NCI-H526 treated with DMSO at 0.1 percent for 48 hours (cell line): ENCODE results near the gene CMAS.
"Not testable (repeated sequence)": the region's sequence is repeated elsewhere in the genome, so short reads cannot be mapped to it uniquely, and the experiment has no call there.

ENCODE experiments used
- DNase-seq: peaks from one replicate; lab custom pipeline; 2025; lab: John Stamatoyannopoulos, UW

The CMAS gene

DNA sequence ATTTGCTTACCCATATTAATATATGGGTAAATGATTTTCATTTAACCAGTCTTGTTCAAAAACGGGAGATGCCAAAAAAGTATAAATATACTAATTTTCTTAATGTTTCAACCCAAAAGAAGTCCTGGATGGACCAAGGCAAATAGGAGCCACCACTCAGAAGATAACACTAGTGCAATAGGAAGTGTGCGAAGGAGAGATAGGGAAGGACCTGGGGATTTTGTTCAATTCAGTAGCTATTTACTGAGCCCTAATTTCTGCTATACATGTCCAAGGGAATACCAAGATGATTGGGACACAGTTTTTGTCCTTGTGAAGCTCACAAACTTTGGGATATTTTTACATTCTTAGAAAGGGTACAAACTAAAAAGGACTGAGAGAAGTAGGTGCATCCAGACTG is 1.5 kb downstream of the CMAS start:
- no peak for DNase-seq

DNA sequence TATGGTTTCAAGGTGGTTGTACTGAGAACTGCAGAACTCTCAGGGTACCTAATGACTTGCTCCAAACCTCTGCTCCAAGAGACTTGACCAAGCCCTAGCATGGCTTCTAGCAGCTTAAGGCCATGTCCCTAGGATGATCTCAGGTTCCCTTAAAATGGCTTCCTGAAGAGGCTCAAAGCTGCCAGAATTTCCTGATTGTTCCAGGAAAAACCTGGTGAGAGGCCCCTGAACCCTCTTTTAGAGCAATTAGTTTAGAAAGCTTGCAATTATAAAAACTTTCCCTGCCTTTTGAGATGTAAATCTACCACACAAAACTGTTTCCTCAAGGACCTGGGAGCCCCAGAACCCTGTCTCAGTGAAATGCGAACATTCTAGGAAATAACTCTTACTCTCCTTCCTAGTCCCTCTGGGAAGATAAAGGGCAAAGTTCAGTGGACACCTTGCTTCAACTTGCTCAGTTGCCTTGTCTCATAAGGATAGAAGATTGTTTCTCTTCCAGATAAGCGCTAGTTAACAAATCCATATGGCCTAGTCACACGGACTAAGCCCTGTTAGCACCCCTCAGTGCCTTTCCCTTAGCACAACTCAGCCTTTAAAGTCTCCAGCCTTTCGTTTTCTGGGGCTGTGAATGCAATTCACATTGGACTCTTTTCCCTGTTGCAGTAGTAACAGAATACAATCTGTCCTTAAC is 2.5 kb downstream of the CMAS start:
- DNase-seq, result no peak

DNA sequence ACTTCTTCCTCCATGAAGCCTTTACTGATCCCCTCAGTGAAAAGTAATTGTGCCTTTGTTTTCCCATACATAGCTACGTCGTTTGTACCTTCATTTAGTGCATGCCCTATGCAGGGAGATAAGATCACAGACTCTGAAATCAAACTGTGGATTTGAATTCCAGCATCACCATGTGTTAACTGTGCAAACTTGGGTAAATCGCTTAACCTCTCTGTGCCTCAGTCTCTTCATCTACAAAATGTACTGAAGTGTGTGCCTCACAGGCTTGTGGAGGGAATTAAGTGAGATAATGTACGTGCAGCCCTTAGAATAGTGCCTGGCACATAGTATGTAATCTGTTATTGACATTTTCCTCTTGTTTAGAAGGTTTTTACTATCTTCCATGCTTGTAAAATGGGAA is 4.1 kb downstream of the CMAS start:
- DNase-seq, result no peak

DNA sequence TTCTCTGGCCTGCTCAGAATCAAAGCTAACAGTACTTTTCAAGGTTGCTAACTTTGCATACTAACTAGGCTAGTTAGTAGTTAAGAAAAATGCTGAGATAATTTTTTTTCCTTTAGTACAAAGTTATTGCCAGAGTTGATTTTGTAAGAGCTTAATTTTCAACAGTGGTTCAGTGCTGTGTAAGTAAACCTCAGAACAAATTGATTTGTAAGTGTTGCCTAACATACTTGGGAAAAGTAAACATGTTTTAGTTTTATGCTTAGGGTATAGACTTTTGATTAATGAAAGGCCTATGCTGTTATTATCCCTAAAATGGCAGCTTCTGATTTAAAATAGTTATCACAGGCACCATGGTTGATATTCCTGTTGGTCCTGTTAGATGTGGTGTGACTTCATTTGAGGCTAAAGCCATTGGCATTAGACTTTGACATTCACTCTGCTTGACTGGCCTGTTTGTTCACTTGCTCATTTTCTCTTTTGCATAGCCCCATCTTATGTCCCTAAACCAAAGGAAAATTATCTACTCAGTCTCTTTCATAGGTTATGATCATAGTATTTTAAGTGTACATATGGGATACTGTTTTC is 5.2 kb downstream of the CMAS start:
- DNase-seq, result no peak

DNA sequence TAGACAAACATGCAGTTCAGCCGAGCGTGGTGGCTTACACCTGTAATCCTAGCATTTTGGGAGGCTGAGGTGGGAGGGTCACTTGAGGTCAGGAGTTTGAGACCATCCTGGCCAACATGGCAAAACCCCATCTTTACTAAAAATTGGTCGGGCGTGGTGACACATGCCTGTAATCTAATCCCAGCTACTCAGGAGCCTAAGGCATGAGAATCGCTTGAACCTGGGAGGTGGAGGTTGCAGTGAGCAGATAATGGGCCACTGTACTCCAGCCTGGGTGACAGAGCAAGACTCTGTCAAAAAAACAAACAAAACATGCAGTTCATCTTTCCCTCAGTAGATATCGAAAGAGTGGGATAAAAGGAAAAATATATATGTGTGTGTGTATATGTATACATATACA is 7.0 kb downstream of the CMAS start:
- not testable (repeated sequence) for DNase-seq

DNA sequence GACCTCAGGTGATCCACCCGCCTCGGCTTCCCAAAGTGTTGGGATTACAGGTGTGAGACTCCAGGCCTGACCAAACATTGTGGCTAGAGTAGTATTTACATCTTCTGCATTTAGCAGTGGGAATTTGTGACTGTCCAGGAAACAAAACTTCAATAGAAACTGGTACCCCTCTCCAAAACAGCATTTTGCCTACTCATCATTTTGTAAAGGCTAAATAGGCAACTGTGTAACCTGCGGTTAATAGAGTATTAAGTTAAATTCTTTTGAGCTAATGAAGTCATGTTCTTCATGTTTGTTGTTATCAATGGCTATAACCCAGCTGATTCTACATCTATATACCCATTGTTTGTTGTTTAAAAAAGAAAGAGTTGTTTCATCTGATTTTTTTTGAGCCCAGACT is 8.1 kb downstream of the CMAS start:
- DNase-seq, result no peak

DNA sequence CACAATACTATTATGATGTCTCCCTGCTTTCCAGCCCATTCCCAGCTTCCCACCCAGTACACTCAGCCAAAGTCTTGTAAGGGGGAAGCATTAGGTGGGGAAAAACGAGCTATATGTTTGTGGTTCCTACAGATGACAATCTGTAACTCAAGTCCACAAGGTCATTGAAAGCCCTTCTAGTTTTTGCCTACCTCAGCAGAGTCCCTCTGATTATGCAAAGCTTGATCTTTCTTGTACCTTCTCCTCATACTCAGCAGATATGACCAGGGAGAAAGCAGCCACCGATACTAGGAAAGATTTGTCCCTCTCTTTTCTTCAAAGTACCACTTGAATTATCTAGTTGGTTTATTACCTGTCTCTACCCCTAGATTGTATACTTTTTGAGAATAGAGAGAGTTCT is 10.6 kb downstream of the CMAS start:
- no peak for DNase-seq

DNA sequence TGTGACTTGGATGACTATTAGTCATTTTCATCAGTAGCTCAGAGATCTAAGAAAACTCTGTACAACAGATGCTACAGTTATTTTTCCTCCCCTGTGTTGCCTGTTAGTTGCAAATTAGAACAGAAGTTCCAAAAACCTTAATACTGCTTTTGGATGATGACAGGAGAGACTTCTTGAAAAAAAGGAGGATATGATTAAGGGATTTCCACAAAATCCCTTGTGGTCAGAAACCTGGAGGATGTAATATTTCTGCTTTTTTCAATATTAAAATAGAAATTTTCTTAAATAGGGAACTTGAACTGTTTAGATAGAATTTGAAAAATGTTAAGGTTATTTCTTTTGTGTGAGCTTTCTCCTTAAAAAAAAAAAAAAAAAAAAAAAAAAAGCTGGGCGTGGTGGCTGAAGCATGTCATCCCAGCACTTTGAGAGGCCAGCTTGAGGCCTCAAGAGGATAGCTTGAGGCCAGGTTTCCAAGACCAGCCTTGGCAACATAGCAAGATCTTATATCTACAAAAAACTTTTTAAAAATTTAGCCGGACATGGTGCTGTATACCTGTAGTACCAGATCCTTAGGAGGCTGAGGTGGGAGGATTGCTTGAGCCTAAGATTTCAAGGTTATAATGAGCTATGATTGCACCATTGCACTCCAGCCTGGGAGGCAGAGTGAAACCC is 14.1 kb downstream of the CMAS start:
- DNase-seq, result no peak

DNA sequence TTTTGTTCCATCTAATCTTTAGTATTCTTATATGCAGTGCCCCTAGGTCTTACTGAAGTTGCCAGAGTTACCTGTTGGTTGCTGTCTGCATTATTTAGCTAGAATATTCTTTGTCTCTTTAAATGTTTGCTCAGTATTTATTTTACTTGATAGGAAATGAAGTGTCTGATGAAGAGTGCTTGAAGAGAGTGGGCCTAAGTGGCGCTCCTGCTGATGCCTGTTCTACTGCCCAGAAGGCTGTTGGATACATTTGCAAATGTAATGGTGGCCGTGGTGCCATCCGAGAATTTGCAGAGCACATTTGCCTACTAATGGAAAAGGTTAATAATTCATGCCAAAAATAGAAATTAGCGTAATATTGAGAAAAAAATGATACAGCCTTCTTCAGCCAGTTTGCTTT is 18.9 kb downstream of the CMAS start:
- no peak for DNase-seq

DNA sequence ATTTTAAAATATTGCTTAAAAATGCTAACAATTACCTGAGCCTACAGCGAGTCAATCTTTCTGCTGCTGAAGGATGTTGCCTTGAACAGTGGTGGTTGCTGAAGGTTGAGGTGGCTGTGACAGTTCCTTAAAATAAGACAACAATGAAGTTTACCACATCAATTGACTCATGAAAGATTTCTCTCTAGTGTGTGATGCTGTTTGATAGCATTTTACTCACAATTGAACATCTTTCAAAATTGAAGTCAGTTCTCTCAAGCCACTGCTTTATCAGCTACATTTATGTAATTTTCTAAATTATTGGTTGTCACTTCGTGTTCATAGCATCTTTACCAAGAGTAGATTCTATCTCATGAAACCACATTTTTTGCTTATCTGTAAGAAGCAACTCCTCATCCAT is 20.3 kb downstream of the CMAS start:
- no peak for DNase-seq

DNA sequence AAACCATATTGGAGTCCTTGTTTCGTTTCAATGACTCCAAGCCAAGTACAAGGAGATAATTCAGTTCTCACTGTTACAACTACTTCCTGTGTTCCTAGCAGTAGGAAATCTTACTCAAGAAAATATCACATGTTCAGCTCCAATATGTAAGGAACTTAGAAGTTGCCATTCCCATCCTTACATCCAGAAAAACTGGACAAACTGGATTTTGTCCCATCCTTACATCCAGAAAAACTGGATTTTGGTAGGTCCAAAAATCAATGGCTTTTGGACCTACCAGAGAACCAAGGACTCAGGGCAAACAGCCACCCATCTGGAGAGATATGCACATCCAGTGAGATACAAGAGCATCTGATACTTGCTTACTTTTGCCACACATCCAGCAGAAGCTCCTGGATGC is 23.8 kb downstream of the CMAS start:
- DNase-seq, result no peak

DNA sequence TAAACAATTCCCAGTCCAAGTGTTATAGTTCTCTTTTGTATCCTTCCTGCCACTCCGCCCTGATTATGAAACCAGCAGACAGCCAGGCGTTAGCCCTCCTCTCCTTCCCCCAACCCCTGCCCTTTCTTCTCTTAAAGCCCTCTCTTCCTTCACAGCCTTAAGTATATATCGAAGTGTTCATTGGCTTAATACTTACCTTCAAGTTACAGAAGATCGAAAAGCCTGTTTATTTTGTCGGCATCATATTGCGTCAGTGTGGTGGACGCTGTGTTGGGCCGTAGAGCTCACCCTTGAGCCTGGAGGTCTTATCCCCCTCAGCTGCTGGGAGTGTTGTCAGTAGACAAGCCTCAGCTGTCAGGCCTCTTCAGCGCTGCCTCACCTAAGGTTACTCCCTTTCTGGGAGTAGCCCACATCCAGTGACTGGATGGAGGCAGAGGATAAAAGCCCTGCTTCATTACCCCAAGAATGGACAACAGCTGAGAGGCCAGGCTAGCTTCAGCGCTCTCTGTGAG is 36.2 kb downstream of the CMAS start:
- DNase-seq, result no peak

DNA sequence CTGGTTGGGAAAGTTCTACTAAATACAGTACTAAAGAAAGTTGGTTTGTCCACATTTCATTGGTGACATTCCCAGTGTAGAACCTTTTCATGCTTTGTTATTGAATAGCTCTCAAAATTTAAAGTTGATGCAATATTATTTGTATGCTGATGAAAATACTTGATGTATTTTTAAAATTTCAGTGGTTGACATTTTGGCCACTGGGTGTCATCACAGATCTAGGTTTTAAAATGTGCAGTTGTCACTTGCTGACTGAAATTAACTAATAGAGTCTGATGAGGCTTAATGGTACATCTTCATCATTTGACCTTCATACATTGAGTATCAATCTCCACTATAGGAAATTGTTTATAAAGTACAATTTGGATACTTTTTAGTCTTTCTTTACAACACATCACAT is 37.1 kb downstream of the CMAS start:
- DNase-seq, result peak; percentile 22

DNA sequence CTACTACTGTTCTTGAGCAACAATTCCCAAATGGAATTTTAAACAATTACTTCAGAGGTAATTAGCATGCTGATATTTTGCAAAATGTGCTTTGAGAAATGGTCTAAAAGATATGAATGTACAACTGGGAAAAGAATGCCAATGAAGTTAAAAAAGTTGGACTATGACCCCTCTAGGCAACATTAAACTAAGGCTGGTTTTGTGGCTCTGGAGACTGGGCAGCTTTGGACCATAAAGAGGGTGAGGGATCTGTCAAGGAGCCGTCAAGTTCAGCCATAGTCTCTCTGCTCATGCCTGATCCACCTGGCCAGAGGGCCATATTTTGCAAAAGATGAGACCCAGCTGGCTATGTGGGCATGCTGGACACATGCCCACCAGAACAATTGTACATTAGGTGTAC is 38.8 kb downstream of the CMAS start:
- no peak for DNase-seq

DNA sequence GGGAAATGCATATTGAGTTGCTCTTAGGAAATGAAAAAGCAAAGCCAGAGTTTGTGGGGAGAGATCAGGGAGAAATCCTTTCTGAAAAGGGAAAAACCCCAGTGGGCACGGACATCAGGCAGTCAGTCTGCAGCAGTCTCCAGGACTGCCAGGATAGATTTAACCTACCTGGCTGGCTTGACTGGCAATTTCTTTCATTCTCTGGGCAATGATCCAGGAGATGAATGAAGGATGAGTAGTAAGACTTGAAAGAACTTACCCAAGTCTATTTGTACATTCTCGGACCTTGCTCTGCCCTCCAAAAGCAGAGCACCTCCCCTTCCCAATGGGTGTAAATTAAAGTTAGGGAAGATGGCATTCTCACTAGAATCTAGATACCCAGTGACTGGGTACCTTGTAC is 42.9 kb downstream of the CMAS start:
- DNase-seq, result no peak

DNA sequence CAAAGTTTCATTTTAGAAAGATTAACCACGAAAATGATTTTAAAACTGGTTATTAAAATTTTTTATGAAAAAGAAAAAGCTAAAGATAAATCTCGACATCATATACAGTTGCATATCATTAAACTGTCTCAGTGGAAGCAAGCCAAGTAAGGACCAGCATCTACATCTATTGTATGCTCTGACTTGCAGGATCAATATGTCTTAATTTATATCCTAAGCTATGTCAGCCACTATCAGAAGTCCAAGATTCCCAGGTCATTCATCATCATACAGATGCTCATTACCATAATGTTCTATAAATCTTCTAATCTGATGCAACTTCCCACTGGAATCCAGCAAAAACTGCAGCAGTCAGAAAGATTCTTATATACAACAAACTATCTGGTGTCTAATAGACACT is 43.5 kb downstream of the CMAS start:
- DNase-seq, result no peak

DNA sequence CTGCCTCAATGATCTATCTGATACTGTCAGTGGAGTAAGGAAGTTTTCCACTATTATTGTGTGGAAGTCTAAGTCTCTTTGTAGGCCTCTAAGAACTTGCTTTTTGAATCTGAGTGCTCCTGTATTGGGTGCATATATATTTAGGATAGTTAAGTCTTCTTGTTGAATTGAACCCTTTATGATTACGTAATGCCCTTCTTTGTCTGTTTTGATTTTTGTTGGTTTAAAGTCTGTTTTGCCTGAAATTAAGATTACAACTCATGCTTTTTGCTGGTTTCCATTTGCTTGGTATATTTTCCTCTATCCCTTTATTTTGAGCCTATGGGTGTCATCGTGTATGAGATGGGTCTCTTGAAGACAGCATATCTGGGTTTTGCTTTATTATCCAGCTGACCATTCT is 53.0 kb downstream of the CMAS start:
- not testable (repeated sequence) for DNase-seq

DNA sequence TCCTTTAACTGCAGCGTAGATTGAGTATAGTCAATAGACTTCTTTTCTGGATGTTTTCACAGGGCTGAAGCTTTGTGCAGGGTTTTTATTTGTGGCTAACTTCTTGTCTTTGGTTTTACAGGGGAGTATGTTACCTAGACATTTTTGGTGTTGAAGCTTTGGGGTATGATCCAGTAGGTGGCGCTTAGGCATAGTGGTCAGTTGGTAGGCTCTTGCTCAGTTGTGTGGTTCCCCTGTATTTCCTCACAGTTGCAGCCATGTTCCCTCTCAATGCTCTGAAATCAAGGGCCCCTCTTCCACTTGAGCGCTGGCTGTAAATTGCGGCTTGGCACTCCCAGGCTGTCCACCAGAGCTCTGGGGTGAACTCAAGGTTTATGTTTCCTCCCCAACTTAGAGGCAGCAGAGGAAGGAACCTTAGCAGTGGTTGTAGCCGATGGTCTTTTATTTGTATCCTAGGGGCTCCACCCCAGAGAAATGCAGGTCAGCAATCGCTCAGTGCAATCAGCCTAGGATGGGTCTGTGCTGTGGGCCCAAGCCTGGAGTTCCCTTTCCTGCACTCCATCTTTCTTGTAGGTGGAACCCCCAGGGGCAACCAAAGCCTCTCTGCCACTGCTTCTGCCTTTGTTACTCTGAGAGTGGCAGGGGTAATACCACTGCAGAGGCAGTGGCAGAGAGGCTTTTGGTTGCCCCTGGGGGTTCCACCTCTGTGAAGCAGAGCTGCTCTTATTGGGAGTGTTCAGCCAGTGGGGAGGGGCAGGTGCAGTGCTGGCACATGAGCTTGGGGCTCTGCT is 55.1 kb downstream of the CMAS start:
- peak; percentile 12 for DNase-seq

DNA sequence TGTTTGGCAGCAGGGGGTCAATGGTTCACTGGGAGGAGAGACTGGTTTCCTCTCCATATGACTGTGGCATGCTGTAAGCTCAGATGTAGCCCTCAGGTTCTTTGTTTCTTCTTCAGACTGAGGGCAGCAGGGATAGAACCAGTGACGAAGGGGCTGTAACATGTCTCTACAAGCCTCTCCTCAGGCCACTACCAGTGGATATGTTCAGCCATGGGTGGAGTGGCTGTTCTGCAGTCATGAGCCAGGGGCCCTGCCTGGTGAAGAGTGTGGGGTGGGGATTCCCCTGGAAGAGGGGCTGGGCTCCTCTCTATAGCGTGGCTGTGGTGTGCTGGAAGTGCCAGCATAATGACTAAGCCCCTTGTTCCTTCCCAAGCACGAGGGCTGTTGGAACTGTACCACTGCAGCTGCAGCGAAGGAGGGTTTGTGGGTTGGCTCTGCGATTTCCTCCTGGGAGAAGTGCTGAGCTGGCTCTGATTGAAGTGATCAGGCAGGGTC is 55.8 kb downstream of the CMAS start:
- no peak for DNase-seq

DNA sequence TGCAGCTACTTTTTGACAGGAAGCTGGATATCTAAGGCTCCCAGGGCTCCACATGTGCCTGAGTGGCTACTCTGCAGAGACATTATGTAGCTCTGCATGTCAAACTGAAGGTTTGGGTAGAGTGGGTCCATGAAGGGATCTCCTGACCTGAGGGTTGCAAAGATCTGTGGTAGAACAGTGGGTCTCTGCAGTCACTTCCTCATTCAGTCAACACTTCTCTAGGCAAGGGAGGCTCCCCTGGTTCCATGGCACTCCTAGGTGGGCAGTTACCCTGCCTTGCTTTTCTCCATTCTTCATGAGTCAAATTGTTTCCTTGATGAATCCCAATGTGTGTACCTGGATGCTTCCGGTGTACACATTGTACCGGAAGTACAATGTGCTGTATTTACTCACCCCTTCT is 57.4 kb downstream of the CMAS start:
- no peak for DNase-seq

DNA sequence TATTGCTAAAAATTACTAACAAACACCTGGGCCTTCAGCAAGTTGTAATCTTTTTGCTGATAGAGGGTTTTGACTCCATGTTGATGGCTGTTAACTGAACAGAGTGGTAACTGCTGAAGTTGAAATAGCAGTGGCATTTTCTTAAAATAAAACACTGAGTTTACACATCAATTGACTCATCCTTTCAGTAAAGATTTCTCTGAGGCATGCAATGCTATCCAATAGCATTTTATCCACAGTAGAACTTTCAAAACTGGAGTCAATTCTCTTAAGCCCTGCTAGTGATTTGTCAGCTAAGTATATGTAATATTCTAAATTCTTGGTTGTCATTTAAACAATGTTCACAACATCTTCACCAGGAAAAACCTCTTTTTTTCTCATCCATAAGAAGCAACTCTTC is 59.5 kb downstream of the CMAS start:
- DNase-seq, result no peak

DNA sequence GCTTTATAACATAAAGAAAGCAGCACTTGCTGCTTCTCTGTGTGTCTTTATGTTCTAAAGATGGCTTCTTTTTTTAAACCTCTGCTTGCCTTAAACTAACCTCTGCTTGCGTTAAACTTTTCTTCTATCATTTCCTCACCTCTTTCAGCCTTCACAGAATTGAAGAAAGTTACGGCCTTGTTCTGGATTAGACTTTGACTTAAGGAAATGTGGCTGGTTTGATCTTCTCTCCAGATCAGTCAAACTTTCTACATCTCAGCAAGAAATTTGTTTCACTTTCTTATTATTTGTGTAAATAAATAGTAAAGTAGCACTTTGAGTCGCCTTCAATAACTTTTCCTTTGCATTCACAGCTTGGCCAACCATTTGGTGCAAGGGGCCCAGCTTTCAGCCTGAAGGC is 64.2 kb downstream of the CMAS start:
- no peak for DNase-seq
